ENCODE measurements around the gene PHACTR3. TPM values are rescaled to one million over a fixed set of nuclear protein-coding genes. Genes with fewer than 3 reads are reported as not detected.

PHACTR3 gene
- total and polyA plus RNA-seq, 2 experiments from 2014 or later = 0.45 to 0.61 TPM

- H3K9me2 ChIP-seq (ENCODE audit: insufficient read depth) = no peaks in the 10 kb centered on the region
- H2AFZ ChIP-seq = no peak overlapping the region
- no peaks in the 10 kb centered on the region for H3K36me3 Mint-ChIP-seq (ENCODE audit: low read depth)
- no peak overlapping the region for H3K4me3 ChIP-seq
- no peaks in the 10 kb centered on the region for H3K36me3 ChIP-seq (ENCODE audit: insufficient read depth)
- H3K4me2 ChIP-seq = no peak overlapping the region
- H3K9me3 Mint-ChIP-seq = no peaks in the 10 kb centered on the region
- DNase-seq (ENCODE audit: low spot score) = no peak
- H3K4me1 ChIP-seq (ENCODE audit: insufficient read depth) = no peaks in the 10 kb centered on the region
- H3K79me2 ChIP-seq (replicated peaks; ENCODE audit: insufficient read depth) = no peaks in the 10 kb centered on the region
- no peak overlapping the region for H3K4me3 Mint-ChIP-seq
- no peak overlapping the region for H3K27ac ChIP-seq (ENCODE audit: low read depth)
- H3F3A ChIP-seq (replicated peaks; ENCODE audit: low read depth) = no peaks in the 10 kb centered on the region
- peaks cover 11% of the 10 kb centered on the region; the same call in 2 of the 3 replicates for H3K4me1 Mint-ChIP-seq
- TF ChIP-seq ZNF462 (CRISPR knock-in tag; IDR thresholded peaks at IDR 0.05) (no peak), CREB1 (CRISPR knock-in tag; IDR thresholded peaks at IDR 0.05; ENCODE audit: low read depth) (no peak), ZNF331 (CRISPR knock-in tag; IDR thresholded peaks at IDR 0.05; ENCODE audit: low read depth) (no peak), ETS1 (IDR thresholded peaks at IDR 0.05) (no peak), POLR2AphosphoS5 (IDR thresholded peaks at IDR 0.05; ENCODE audit: low read depth) (no peak), STAT1 (IDR thresholded peaks at IDR 0.05; ENCODE audit: unreplicated experiment) (no peak), JUNB (IDR thresholded peaks at IDR 0.05; ENCODE audit: unreplicated experiment) (no peak), ZNF114 (CRISPR knock-in tag; IDR thresholded peaks at IDR 0.05) (no peak), REST (IDR thresholded peaks at IDR 0.05; ENCODE audit: unreplicated experiment) (no peak), EZH2 (IDR thresholded peaks at IDR 0.05; ENCODE audit: low read depth, unreplicated experiment) (no peak), NANOG (IDR thresholded peaks at IDR 0.05; ENCODE audit: borderline replicate concordance) (no peak), EZH2phosphoT487 (IDR thresholded peaks at IDR 0.05; ENCODE audit: unreplicated experiment) (no peak), CTCF (conservative IDR thresholded peaks at IDR 0.05; ENCODE audit: low read depth in 2 of 2) (no peak)
- no peaks in the 10 kb centered on the region for H3K27me3 ChIP-seq (ENCODE audit: insufficient read depth)
- H3K27me3 Mint-ChIP-seq (ENCODE audit: insufficient read depth, low read depth, poor library complexity) = peaks cover 14% of the 10 kb centered on the region
- H3K27ac Mint-ChIP-seq = no peak overlapping the region; the same call in 1 of the 2 replicates
- H4K20me1 ChIP-seq (replicated peaks; ENCODE audit: insufficient read depth) = no peaks in the 10 kb centered on the region
- ATAC-seq = no peak
These were observed 75.9 kb downstream of the PHACTR3 start for GRCh38 chr20:59680148-59680650.
